OCI-LY3 (cell line): ENCODE data around the gene FAM120A.

Source experiments
- EZH2phosphoT487 ChIP-seq: fragments of 200-600 bp; shearing (Covaris generic); IDR thresholded peaks from 2 replicates; pipeline ENCODE4 v1.6.1; 2018; ENCODE audit warnings: antibody characterized with exemption, mixed run types, low read depth
- TF ChIP-seq, protein P1 (sequence below): fragments of 200-600, 300-600 bp; sonication (generic); IDR thresholded peaks from 2 replicates; pipeline ENCODE4 v1.5.1; 2014; ENCODE audit warnings: antibody characterized with exemption, low read length, low read depth

DNA sequence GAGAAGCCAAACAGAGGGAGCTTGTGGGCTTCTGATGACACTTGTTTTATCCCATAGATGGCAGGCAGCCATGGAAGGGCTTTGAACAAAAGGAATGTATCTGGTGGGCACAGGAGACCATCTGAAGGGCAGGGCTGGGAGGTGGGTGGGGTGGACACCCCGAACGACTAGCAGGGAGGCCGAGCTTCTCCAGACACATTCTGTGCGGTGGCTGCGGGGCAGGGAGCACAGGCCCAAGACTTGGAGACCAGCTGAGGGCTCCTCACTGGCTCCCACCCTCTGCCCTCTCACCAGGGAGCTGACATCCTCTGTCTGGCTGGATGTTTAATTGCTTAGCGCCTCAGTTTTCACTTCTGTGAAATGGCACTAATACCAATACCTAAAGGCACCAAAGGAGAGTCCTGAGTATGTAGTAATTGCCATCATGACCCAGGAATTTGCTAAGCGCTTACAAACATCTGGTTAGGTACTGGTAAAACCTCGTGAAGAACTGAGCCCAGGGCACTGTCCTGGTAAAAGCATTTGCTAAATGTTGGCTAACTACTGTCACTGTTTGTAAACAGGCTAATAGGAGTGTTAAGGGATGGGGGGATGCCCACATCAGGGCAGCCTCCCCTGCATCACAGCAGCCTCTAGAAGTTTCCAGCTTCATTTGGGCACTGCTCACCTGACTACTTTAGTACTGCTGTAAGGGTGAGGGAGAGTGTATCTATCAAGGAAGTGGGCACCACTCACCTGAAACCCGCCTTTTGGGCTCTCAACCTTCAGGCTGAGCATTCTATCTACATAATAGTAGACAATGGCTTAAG lies 122.8 kb downstream of the FAM120A start:
- TF ChIP-seq, protein P1, sequence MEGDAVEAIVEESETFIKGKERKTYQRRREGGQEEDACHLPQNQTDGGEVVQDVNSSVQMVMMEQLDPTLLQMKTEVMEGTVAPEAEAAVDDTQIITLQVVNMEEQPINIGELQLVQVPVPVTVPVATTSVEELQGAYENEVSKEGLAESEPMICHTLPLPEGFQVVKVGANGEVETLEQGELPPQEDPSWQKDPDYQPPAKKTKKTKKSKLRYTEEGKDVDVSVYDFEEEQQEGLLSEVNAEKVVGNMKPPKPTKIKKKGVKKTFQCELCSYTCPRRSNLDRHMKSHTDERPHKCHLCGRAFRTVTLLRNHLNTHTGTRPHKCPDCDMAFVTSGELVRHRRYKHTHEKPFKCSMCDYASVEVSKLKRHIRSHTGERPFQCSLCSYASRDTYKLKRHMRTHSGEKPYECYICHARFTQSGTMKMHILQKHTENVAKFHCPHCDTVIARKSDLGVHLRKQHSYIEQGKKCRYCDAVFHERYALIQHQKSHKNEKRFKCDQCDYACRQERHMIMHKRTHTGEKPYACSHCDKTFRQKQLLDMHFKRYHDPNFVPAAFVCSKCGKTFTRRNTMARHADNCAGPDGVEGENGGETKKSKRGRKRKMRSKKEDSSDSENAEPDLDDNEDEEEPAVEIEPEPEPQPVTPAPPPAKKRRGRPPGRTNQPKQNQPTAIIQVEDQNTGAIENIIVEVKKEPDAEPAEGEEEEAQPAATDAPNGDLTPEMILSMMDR = no peak
- no peak for TF ChIP-seq EZH2phosphoT487
